OCI-LY1 (cell line): ENCODE data around the gene ANKRD33B.

Source experiments
- H2AFZ ChIP-seq: fragments of 200-600 bp; sonication (generic), shearing (Covaris generic); 2 replicates; pipeline ENCODE4 v1.6.0; 2014; ENCODE audit warnings: antibody characterized with exemption, mild to moderate bottlenecking, low read length
- H3F3A ChIP-seq: fragments of 200-600 bp; sonication (generic), shearing (Covaris generic); 2 replicates; pipeline ENCODE4 v1.6.0; 2014; ENCODE audit warnings: mild to moderate bottlenecking, antibody characterized with exemption, low read length, moderate library complexity; ENCODE audit not compliant: insufficient read depth
- H3K27ac ChIP-seq: fragments of 200-600 bp; sonication (generic); 2 replicates; pipeline ENCODE4 v1.5.1; 2014; ENCODE audit warnings: low read length, mixed run types, mild to moderate bottlenecking, low read depth; ENCODE audit not compliant: poor library complexity, severe bottlenecking
- H3K27me3 ChIP-seq: fragments of 200-600 bp; sonication (generic); 2 replicates; pipeline ENCODE4 v1.6.0; 2014; ENCODE audit warnings: antibody characterized with exemption, mild to moderate bottlenecking, low read length, moderate library complexity; ENCODE audit not compliant: insufficient read depth
- H3K36me3 ChIP-seq: fragments of 200-600 bp; sonication (generic); 2 replicates; pipeline ENCODE4 v1.6.1; 2014; ENCODE audit warnings: mild to moderate bottlenecking, antibody characterized with exemption, low read length, moderate library complexity, mixed read lengths; ENCODE audit not compliant: insufficient read depth
- H3K4me1 ChIP-seq: fragments of 200-600 bp; sonication (generic); 2 replicates; pipeline ENCODE4 v1.5.1; 2014; ENCODE audit warnings: mild to moderate bottlenecking, low read length, moderate library complexity; ENCODE audit not compliant: insufficient read depth, severe bottlenecking
- H3K4me2 ChIP-seq: fragments of 200-600 bp; sonication (generic), shearing (Covaris generic); 2 replicates; pipeline ENCODE4 v1.6.1; 2014; ENCODE audit warnings: low read length
- H3K4me3 ChIP-seq: fragments of 200-600 bp; sonication (generic); 2 replicates; pipeline ENCODE4 v1.5.1; 2014; ENCODE audit warnings: low read length, low read depth, mild to moderate bottlenecking, mixed read lengths; ENCODE audit not compliant: poor library complexity, severe bottlenecking
- H3K79me2 ChIP-seq: fragments of 200-600 bp; shearing (Covaris generic); 2 replicates; pipeline ENCODE4 v1.6.1; 2016; ENCODE audit warnings: mixed run types, low read length, mixed read lengths; ENCODE audit not compliant: insufficient read depth
- H3K9ac ChIP-seq: fragments of 200-600 bp; sonication (generic), shearing (Covaris generic); 2 replicates; pipeline ENCODE4 v1.6.1; 2014; ENCODE audit warnings: mild to moderate bottlenecking, low read length, mixed read lengths
- H3K9me2 ChIP-seq: fragments of 200-600 bp; sonication (generic), shearing (Covaris generic); 2 replicates; pipeline ENCODE4 v1.6.1; 2014; ENCODE audit warnings: low read depth, mild to moderate bottlenecking, low read length, mixed read lengths
- H3K9me3 ChIP-seq: fragments of 200-600 bp; shearing (Covaris generic); 2 replicates; pipeline ENCODE4 v1.6.1; 2014; ENCODE audit warnings: low read length, mixed read lengths
- H4K20me1 ChIP-seq: fragments of 200-600 bp; sonication (generic), shearing (Covaris generic); 2 replicates; pipeline ENCODE4 v1.6.0; 2016; ENCODE audit warnings: mild to moderate bottlenecking, low read length; ENCODE audit not compliant: insufficient read depth
- CTCF ChIP-seq: fragments of 200-600 bp; sonication (generic), shearing (Covaris generic); IDR thresholded peaks from 2 replicates; pipeline ENCODE4 v1.5.1; 2017; ENCODE audit warnings: mild to moderate bottlenecking, antibody characterized with exemption, low read length, moderate library complexity, mixed read lengths
- EZH2 ChIP-seq: fragments of 200-600 bp; sonication (generic), shearing (Covaris generic); IDR thresholded peaks from 2 replicates; pipeline ENCODE4 v1.8.0; 2017; ENCODE audit warnings: borderline replicate concordance, mixed run types, mild to moderate bottlenecking, antibody characterized with exemption, low read length, moderate library complexity, mixed read lengths

Gene ANKRD33B

DNA sequence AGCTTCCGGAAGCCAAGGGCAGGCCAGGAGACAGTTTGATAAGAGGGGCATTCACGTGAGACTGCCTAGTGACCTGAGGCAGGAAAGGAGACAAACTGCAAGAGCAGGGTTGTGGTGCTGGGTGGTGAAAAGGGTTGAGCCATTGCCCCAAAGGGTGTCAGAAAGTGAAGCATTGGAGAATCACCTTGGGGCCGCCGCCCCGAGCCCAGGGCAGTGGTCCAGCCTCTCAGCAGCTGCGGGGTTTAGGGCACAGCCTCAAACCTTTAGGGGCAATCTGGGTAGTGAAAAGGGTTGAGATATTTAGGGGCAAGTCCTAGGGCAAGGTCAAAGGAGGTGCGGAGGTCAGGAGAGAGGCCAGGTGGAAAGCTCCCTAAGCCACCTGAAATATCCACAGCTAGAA, 10.4 kb upstream of the ANKRD33B start:
- Histone ChIP-seq H3K27ac (no peak overlapping the region), H3K36me3 (no peaks in the 10 kb centered on the region), H3K79me2 (no peaks in the 10 kb centered on the region), H3K4me3 (no peak overlapping the region), H2AFZ (no peak overlapping the region), H4K20me1 (no peaks in the 10 kb centered on the region), H3K9me2 (no peaks in the 10 kb centered on the region), H3K9me3 (no peaks in the 10 kb centered on the region), H3K4me2 (no peak overlapping the region), H3F3A (no peaks in the 10 kb centered on the region), H3K4me1 (no peaks in the 10 kb centered on the region), H3K9ac (no peak overlapping the region), H3K27me3 (no peaks in the 10 kb centered on the region)
- TF ChIP-seq EZH2 (no peak), CTCF (no peak)

- H3K9ac ChIP-seq: no peak overlapping the region
- no peak overlapping the region for H3K4me3 ChIP-seq
These were observed 8.6 kb upstream of the ANKRD33B start for GRCh38 chr5:10555277-10555684.

DNA sequence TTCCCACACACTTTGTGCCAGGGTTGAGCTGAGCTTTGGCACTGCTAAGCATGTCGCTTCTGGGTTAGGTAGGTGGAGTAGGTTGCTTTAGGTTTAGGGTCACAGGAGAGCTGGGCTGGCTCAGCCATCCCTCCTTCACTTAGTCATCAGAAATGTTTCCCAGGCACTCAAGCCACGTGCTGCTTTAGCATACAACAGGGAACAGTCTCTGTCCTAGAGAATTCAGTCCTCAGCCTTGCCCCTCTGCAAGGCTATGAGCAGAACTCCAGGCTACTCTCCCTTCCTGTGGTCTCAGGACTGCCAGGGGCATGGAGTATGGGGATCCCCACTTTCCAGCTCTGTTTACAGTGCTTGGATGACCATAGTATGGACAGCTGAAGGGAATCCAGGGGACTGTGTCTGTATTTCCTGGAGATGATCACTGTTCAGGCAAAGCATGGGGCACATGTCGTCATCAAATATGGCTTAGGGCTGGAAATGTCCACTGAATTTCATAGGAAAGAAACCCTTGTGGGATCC, 7.5 kb upstream of the ANKRD33B start:
- no peak overlapping the region for H2AFZ ChIP-seq

More at GRCh38 chr5:10555277-10555684, 8.6 kb upstream of the ANKRD33B start:
- Histone ChIP-seq H4K20me1 (no peaks in the 10 kb centered on the region), H3K79me2 (no peaks in the 10 kb centered on the region), H3K27me3 (no peaks in the 10 kb centered on the region), H3F3A (no peaks in the 10 kb centered on the region), H3K9me2 (no peaks in the 10 kb centered on the region), H3K36me3 (no peaks in the 10 kb centered on the region), H3K9me3 (no peaks in the 10 kb centered on the region), H3K4me1 (no peaks in the 10 kb centered on the region), H3K27ac (no peak overlapping the region), H2AFZ (no peak overlapping the region), H3K4me2 (no peak overlapping the region)
- no peak for TF ChIP-seq CTCF
- TF ChIP-seq EZH2: no peak

More for the DNA sequence above, 7.5 kb upstream of the ANKRD33B start:
- Histone ChIP-seq H3K4me2 (no peak overlapping the region), H3K4me3 (no peak overlapping the region), H3K79me2 (no peaks in the 10 kb centered on the region), H3F3A (no peaks in the 10 kb centered on the region), H3K9me2 (no peaks in the 10 kb centered on the region), H3K27ac (no peak overlapping the region), H4K20me1 (no peaks in the 10 kb centered on the region), H3K36me3 (no peaks in the 10 kb centered on the region), H3K9me3 (no peaks in the 10 kb centered on the region), H3K9ac (no peak overlapping the region), H3K27me3 (no peaks in the 10 kb centered on the region), H3K4me1 (no peaks in the 10 kb centered on the region)
- TF ChIP-seq CTCF (no peak), EZH2 (no peak)
